H9 (cell line): ENCODE data around the gene PREP. TPM values are rescaled to one million over a fixed set of nuclear protein-coding genes. Genes with fewer than 3 reads are reported as not detected.

Source experiments
- DNase-seq: peaks from one replicate; pipeline ENCODE4 v3.0.0-alpha.2; 2017
- H2AFZ ChIP-seq: one replicate; pipeline ENCODE4 v1.6.1; 2013; ENCODE audit warnings: mild to moderate bottlenecking, low read length, control low read depth, moderate library complexity
- H2AK5ac ChIP-seq: 2 replicates; pipeline ENCODE4 v1.6.1; 2013; ENCODE audit warnings: low read length, control low read depth, mixed read lengths; ENCODE audit not compliant: insufficient read length
- H2BK120ac ChIP-seq: one replicate; pipeline ENCODE4 v1.6.1; 2013; ENCODE audit warnings: low read depth, mild to moderate bottlenecking, low read length, control low read depth, inconsistent platforms; ENCODE audit not compliant: poor library complexity, severe bottlenecking
- H2BK12ac ChIP-seq: 2 replicates; pipeline ENCODE4 v1.6.1; 2013; ENCODE audit warnings: low read length, control low read depth, mixed read lengths, low read depth; ENCODE audit not compliant: insufficient read length
- H2BK15ac ChIP-seq: 2 replicates; pipeline ENCODE4 v1.6.1; 2013; ENCODE audit warnings: low read depth, low read length, control low read depth
- H2BK20ac ChIP-seq: one replicate; pipeline ENCODE4 v1.6.1; 2013; ENCODE audit warnings: low read depth, mild to moderate bottlenecking, low read length, control low read depth, inconsistent platforms; ENCODE audit not compliant: poor library complexity, severe bottlenecking
- H2BK5ac ChIP-seq: 2 replicates; pipeline ENCODE4 v1.6.1; 2013; ENCODE audit warnings: low read length, control low read depth, mixed read lengths; ENCODE audit not compliant: insufficient read length
- H3K14ac ChIP-seq: 2 replicates; pipeline ENCODE4 v1.6.1; 2013; ENCODE audit warnings: low read length, control low read depth; ENCODE audit not compliant: insufficient read depth
- H3K18ac ChIP-seq: 2 replicates; pipeline ENCODE4 v1.6.1; 2013; ENCODE audit warnings: low read depth, mild to moderate bottlenecking, mixed read lengths, low read length, control low read depth; ENCODE audit not compliant: insufficient read length
- H3K23ac ChIP-seq: 2 replicates; pipeline ENCODE4 v1.6.1; 2013; ENCODE audit warnings: low read length, control low read depth, mixed read lengths, low read depth; ENCODE audit not compliant: insufficient read length
- H3K23me2 ChIP-seq: 2 replicates; pipeline ENCODE4 v1.6.1; 2013; ENCODE audit warnings: low read depth, mild to moderate bottlenecking, mixed read lengths, low read length, control low read depth; ENCODE audit not compliant: insufficient read length, poor library complexity, severe bottlenecking
- H3K27ac ChIP-seq: 2 replicates; pipeline ENCODE4 v1.5.1; 2013; ENCODE audit warnings: low read length, control low read depth, mixed read lengths, low read depth; ENCODE audit not compliant: insufficient read length
- H3K27me3 ChIP-seq: 2 replicates; pipeline ENCODE4 v1.6.1; 2013; ENCODE audit warnings: low read length, control low read depth, inconsistent platforms; ENCODE audit not compliant: insufficient read depth
- H3K4ac ChIP-seq: 2 replicates; pipeline ENCODE4 v1.6.1; 2013; ENCODE audit warnings: low read depth, mild to moderate bottlenecking, control low read depth, inconsistent platforms, low read length, moderate library complexity
- H3K4me1 ChIP-seq: 2 replicates; pipeline ENCODE4 v1.6.1; 2013; ENCODE audit warnings: low read length, control low read depth, inconsistent platforms; ENCODE audit not compliant: insufficient read depth
- H3K4me2 ChIP-seq: 2 replicates; pipeline ENCODE4 v1.6.1; 2013; ENCODE audit warnings: low read length, control low read depth, mixed read lengths; ENCODE audit not compliant: insufficient read length, insufficient read depth
- H3K56ac ChIP-seq: 2 replicates; pipeline ENCODE4 v1.6.1; 2013; ENCODE audit warnings: low read depth, mild to moderate bottlenecking, mixed read lengths, low read length, control low read depth; ENCODE audit not compliant: insufficient read length
- H3K79me1 ChIP-seq: 2 replicates; pipeline ENCODE4 v1.6.1; 2013; ENCODE audit warnings: low read depth, mild to moderate bottlenecking, moderate library complexity, low read length, control low read depth, inconsistent platforms; ENCODE audit not compliant: insufficient read depth, poor library complexity, severe bottlenecking
- H3K79me2 ChIP-seq: 2 replicates; pipeline ENCODE4 v1.6.1; 2013; ENCODE audit warnings: low read length, control low read depth, inconsistent platforms; ENCODE audit not compliant: insufficient read depth
- H3K9ac ChIP-seq: 2 replicates; pipeline ENCODE4 v1.6.1; 2013; ENCODE audit warnings: low read length, control low read depth, mixed read lengths; ENCODE audit not compliant: insufficient read length; ENCODE audit errors: extremely low read depth
- H3K9me3 ChIP-seq: one replicate; pipeline ENCODE4 v1.6.1; 2013; ENCODE audit warnings: low read depth, low read length, inconsistent platforms; ENCODE audit not compliant: control insufficient read depth
- H3T11ph ChIP-seq: one replicate; pipeline ENCODE4 v1.6.1; 2013; ENCODE audit warnings: mild to moderate bottlenecking, low read length, control low read depth, inconsistent platforms
- H4K20me1 ChIP-seq: one replicate; pipeline ENCODE4 v1.6.1; 2013; ENCODE audit not compliant: control insufficient read depth, insufficient read length, insufficient read depth
- H4K5ac ChIP-seq: 2 replicates; pipeline ENCODE4 v1.6.1; 2013; ENCODE audit warnings: low read depth, mild to moderate bottlenecking, mixed read lengths, low read length, control low read depth; ENCODE audit not compliant: insufficient read length
- H4K8ac ChIP-seq: replicated peaks from 2 replicates; pipeline ENCODE4 v1.6.1; 2013; ENCODE audit warnings: low read length, control low read depth, mixed read lengths, low read depth; ENCODE audit not compliant: insufficient read length
- H4K91ac ChIP-seq: 2 replicates; pipeline ENCODE4 v1.6.1; 2013; ENCODE audit warnings: low read depth, mild to moderate bottlenecking, moderate library complexity, mixed read lengths, low read length, control low read depth; ENCODE audit not compliant: insufficient read length
- H3K27ac Mint-ChIP-seq, 3 experiments: 2 replicates in 2 of 3; 3 replicates in 1 of 3; pipeline ENCODE4 v1.8.0; 2020 to 2021; ENCODE audit warnings: mixed read lengths in 3 of 3, mild to moderate bottlenecking in 1 of 3, moderate library complexity in 1 of 3
- H3K27me3 Mint-ChIP-seq: 2 replicates; pipeline ENCODE4 v1.8.0; 2021; ENCODE audit warnings: low read depth, mild to moderate bottlenecking, moderate library complexity, mixed read lengths
- H3K36me3 Mint-ChIP-seq, 3 experiments: 2 replicates in 2 of 3; 3 replicates in 1 of 3; pipeline ENCODE4 v1.8.0; 2020 to 2021; ENCODE audit warnings: low read depth in 3 of 3, mixed read lengths in 3 of 3; ENCODE audit not compliant: insufficient read depth in 1 of 3
- H3K4me1 Mint-ChIP-seq, 2 experiments: 2 replicates each; pipeline ENCODE4 v1.8.0; 2020; ENCODE audit warnings: mixed read lengths in 2 of 2
- H3K4me3 Mint-ChIP-seq, 2 experiments: 2 replicates in 1 of 2; 3 replicates in 1 of 2; pipeline ENCODE4 v1.8.0; 2020 to 2021; ENCODE audit warnings: mild to moderate bottlenecking in 2 of 2, mixed read lengths in 2 of 2, moderate library complexity in 1 of 2
- H3K9me3 Mint-ChIP-seq, 2 experiments: 2 replicates in 1 of 2; 3 replicates in 1 of 2; pipeline ENCODE4 v1.8.0; 2020; ENCODE audit warnings: mild to moderate bottlenecking in 2 of 2, mixed read lengths in 2 of 2, moderate library complexity in 1 of 2
- CTCF ChIP-seq: fragments of 200-600 bp; sonication (generic); conservative IDR thresholded peaks from 3 replicates; pipeline ENCODE4 v1.8.0; 2021; ENCODE audit warnings: antibody characterized with exemption, mild to moderate bottlenecking
- WGBS: extraction: QIAGEN DNeasy Blood & Tissue Kit; methylation state at CpG from one replicate; pipeline ENCODE4 v1.1.7; 2013; ENCODE audit warnings: missing lambda C conversion rate, low lambda C conversion rate, mixed read lengths; ENCODE audit not compliant: insufficient read length; ENCODE audit errors: extremely low coverage; 5-methylcytosine and 5-hydroxymethylcytosine counted together
- total RNA-seq: library from RNA; stranded (reverse); gene quantifications from 2 replicates; pipeline ENCODE4 v1.2.1, GENCODE V29; 2021

PREP gene
- total RNA-seq, 1 experiment from 2014 or later: 54.0 TPM

GRCh38 chr6:105363100-105363754 lies 39.7 kb downstream of the PREP start:
- Mint-ChIP-seq H3K36me3 (peaks cover 21 to 42% (median 37%) of the 10 kb centered on the region in 3 experiments; a peak in 6 of 7 replicates), H3K4me1 (no peaks in the 10 kb centered on the region), H3K9me3 (no peaks in the 10 kb centered on the region), H3K27me3 (no peaks in the 10 kb centered on the region), H3K4me3 (no peak overlapping the region), H3K27ac (peak overlapping the region in 2 of 3 experiments; percentile 39 to 73; a peak in 2 of 7 replicates)
- Histone ChIP-seq H3K9ac (no peak overlapping the region), H2BK120ac (no peak overlapping the region), H4K91ac (no peak overlapping the region), H3K23me2 (no peaks in the 10 kb centered on the region), H3T11ph (no peak overlapping the region), H3K27ac (no peak overlapping the region), H4K5ac (no peak overlapping the region), H3K4ac (no peak overlapping the region), H2BK5ac (no peak overlapping the region), H2AK5ac (no peak overlapping the region), H3K27me3 (no peaks in the 10 kb centered on the region), H3K4me1 (no peaks in the 10 kb centered on the region), H2BK12ac (no peak overlapping the region), H3K14ac (no peak overlapping the region), H4K8ac (no peak overlapping the region), H3K56ac (no peak overlapping the region), H3K4me2 (no peak overlapping the region), H3K23ac (no peak overlapping the region), H2BK15ac (no peak overlapping the region), H3K9me3 (no peaks in the 10 kb centered on the region), H3K18ac (no peak overlapping the region), H2AFZ (no peak overlapping the region), H3K79me1 (no peaks in the 10 kb centered on the region), H4K20me1 (no peaks in the 10 kb centered on the region), H2BK20ac (no peak overlapping the region), H3K79me2 (no peaks in the 10 kb centered on the region)
- WGBS: no CpG with 5 or more reads among the region's 1 CpG
- TF ChIP-seq CTCF: peak; percentile 58
- DNase-seq: no peak
